GM23248 (cell line): ENCODE results near the gene DCLK2.

Source experiments
- EZH2 ChIP-seq: fragments of 200-600 bp; sonication (generic); IDR thresholded peaks from 2 replicates; pipeline ENCODE4 v1.6.1; 2018; ENCODE audit warnings: antibody characterized with exemption, mild to moderate bottlenecking; ENCODE audit not compliant: insufficient read depth, poor library complexity, severe bottlenecking
- EZH2phosphoT487 ChIP-seq: fragments of 200-600 bp; sonication (generic); IDR thresholded peaks from 2 replicates; pipeline ENCODE4 v1.6.1; 2018; ENCODE audit warnings: antibody characterized with exemption, moderate library complexity, mild to moderate bottlenecking, low read depth; ENCODE audit not compliant: insufficient read depth

GRCh38 chr4:150142831-150143230 lies 64.6 kb downstream of the DCLK2 start:
- TF ChIP-seq EZH2 (no peak), EZH2phosphoT487 (no peak)
